ENCODE measurements around the gene CDK6. TPM values are rescaled to one million over a fixed set of nuclear protein-coding genes. Genes with fewer than 3 reads are reported as not detected.

Gene CDK6
- total and polyA plus RNA-seq, 9 of the 15 experiments (the other 6 are each of a cell fraction or from before 2014, with no cell fraction given), result 7.6 to 109 (median 44.4) TPM

DNA sequence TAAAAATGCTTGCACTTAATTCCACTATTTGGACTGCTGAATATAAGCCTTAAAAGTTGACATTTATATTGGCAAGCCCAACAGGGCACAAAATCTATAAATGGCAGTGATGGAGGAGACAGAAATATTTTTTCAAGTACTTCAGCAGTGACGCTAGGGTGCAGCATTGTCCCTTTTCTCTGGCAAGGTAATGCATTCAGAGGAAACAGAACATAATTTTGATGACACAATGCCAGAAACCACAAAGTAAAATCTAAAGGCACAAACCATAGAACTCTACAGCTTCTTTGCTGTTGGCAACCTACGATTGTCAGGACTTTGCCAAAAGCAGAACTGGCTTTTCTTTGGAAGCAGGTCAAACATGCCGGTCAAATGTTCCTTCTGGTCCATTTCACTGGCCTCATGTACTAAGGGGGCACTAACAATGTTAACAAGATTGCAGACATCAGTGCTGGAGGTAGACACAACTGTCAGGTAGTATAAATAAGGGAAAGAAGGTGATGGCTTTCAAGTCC lies 215.3 kb downstream of the CDK6 start (continued):
- TF ChIP-seq, protein P1, sequence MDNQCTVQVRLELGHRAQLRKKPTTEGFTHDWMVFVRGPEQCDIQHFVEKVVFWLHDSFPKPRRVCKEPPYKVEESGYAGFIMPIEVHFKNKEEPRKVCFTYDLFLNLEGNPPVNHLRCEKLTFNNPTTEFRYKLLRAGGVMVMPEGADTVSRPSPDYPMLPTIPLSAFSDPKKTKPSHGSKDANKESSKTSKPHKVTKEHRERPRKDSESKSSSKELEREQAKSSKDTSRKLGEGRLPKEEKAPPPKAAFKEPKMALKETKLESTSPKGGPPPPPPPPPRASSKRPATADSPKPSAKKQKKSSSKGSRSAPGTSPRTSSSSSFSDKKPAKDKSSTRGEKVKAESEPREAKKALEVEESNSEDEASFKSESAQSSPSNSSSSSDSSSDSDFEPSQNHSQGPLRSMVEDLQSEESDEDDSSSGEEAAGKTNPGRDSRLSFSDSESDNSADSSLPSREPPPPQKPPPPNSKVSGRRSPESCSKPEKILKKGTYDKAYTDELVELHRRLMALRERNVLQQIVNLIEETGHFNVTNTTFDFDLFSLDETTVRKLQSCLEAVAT (IDR thresholded peaks at IDR 0.05), result peak in 1 of 2 experiments; percentile 47; a peak in 1 of 4 replicates
- TF ChIP-seq NR2C2 (CRISPR knock-in tag; IDR thresholded peaks at IDR 0.05) (no peak), NR2C2 (tag; IDR thresholded peaks at IDR 0.05) (no peak), ZFP36 (IDR thresholded peaks at IDR 0.05; ENCODE audit: low read depth, low read length, partially characterized antibody) (no peak), PHF8 (IDR thresholded peaks at IDR 0.05; ENCODE audit: borderline replicate concordance, low read length) (no peak), ERF (CRISPR knock-in tag; IDR thresholded peaks at IDR 0.05) (no peak), MTA1 (IDR thresholded peaks at IDR 0.05; ENCODE audit: borderline replicate concordance) (no peak), ELF4 (CRISPR knock-in tag; IDR thresholded peaks at IDR 0.05) (no peak), COPS2 (conservative IDR thresholded peaks at IDR 0.05) (no peak), ARID2 (IDR thresholded peaks at IDR 0.05) (peak; percentile 66), RBM14 (IDR thresholded peaks at IDR 0.05; ENCODE audit: borderline replicate concordance, insufficient read depth, low read depth, low read length) (no peak), TARDBP (IDR thresholded peaks at IDR 0.05) (0 out of 2 replicates have a peak, but pooled peaks have one; percentile 28), RAD21 (CRISPR knock-in tag; conservative IDR thresholded peaks at IDR 0.05 in 1 of 2, IDR thresholded peaks at IDR 0.05 in 1 of 2) (peak; percentile 93 to 96), RBBP5 (IDR thresholded peaks at IDR 0.05; ENCODE audit: borderline replicate concordance, insufficient read depth, low read length, poor library complexity, severe bottlenecking) (no peak), CEBPB (tag; IDR thresholded peaks at IDR 0.05) (peak; percentile 68; the same call in 1 of the 2 replicates), TAF15 (IDR thresholded peaks at IDR 0.05; ENCODE audit: low read depth, low read length) (no peak)
- TF ChIP-seq, protein P2, sequence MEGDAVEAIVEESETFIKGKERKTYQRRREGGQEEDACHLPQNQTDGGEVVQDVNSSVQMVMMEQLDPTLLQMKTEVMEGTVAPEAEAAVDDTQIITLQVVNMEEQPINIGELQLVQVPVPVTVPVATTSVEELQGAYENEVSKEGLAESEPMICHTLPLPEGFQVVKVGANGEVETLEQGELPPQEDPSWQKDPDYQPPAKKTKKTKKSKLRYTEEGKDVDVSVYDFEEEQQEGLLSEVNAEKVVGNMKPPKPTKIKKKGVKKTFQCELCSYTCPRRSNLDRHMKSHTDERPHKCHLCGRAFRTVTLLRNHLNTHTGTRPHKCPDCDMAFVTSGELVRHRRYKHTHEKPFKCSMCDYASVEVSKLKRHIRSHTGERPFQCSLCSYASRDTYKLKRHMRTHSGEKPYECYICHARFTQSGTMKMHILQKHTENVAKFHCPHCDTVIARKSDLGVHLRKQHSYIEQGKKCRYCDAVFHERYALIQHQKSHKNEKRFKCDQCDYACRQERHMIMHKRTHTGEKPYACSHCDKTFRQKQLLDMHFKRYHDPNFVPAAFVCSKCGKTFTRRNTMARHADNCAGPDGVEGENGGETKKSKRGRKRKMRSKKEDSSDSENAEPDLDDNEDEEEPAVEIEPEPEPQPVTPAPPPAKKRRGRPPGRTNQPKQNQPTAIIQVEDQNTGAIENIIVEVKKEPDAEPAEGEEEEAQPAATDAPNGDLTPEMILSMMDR (IDR thresholded peaks at IDR 0.05 in 2 of 3, conservative IDR thresholded peaks at IDR 0.05 in 1 of 3; ENCODE audit: insufficient read depth in 2 of 3, low read depth in 1 of 3, low read length in 3 of 3), result peak; percentile 65 to 94 (median 83); a peak in 5 of 6 replicates
- TF ChIP-seq, protein P3, sequence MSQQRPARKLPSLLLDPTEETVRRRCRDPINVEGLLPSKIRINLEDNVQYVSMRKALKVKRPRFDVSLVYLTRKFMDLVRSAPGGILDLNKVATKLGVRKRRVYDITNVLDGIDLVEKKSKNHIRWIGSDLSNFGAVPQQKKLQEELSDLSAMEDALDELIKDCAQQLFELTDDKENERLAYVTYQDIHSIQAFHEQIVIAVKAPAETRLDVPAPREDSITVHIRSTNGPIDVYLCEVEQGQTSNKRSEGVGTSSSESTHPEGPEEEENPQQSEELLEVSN (IDR thresholded peaks at IDR 0.05; ENCODE audit: borderline replicate concordance in 1 of 2, extremely low read depth in 1 of 2, insufficient read depth in 1 of 2, insufficient read length in 1 of 2, low read depth in 1 of 2, low read length in 1 of 2, poor library complexity in 1 of 2, severe bottlenecking in 1 of 2), result no peak
- TF ChIP-seq, protein P4, sequence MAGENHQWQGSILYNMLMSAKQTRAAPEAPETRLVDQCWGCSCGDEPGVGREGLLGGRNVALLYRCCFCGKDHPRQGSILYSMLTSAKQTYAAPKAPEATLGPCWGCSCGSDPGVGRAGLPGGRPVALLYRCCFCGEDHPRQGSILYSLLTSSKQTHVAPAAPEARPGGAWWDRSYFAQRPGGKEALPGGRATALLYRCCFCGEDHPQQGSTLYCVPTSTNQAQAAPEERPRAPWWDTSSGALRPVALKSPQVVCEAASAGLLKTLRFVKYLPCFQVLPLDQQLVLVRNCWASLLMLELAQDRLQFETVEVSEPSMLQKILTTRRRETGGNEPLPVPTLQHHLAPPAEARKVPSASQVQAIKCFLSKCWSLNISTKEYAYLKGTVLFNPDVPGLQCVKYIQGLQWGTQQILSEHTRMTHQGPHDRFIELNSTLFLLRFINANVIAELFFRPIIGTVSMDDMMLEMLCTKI (IDR thresholded peaks at IDR 0.05; ENCODE audit: partially characterized antibody), result no peak
- TF ChIP-seq, protein P5, sequence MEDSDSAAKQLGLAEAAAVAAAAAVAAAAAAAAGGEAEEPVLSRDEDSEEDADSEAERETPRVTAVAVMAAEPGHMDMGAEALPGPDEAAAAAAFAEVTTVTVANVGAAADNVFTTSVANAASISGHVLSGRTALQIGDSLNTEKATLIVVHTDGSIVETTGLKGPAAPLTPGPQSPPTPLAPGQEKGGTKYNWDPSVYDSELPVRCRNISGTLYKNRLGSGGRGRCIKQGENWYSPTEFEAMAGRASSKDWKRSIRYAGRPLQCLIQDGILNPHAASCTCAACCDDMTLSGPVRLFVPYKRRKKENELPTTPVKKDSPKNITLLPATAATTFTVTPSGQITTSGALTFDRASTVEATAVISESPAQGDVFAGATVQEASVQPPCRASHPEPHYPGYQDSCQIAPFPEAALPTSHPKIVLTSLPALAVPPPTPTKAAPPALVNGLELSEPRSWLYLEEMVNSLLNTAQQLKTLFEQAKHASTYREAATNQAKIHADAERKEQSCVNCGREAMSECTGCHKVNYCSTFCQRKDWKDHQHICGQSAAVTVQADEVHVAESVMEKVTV (CRISPR knock-in tag; IDR thresholded peaks at IDR 0.05), result peak; percentile 91

Data from K562 (cell line).